ENCODE data around the gene DAAM2. TPM values are rescaled to one million over a fixed set of nuclear protein-coding genes. Genes with fewer than 3 reads are reported as not detected.

DAAM2 gene
- total RNA-seq, 1 experiment from 2014 or later, result not detected

DNA sequence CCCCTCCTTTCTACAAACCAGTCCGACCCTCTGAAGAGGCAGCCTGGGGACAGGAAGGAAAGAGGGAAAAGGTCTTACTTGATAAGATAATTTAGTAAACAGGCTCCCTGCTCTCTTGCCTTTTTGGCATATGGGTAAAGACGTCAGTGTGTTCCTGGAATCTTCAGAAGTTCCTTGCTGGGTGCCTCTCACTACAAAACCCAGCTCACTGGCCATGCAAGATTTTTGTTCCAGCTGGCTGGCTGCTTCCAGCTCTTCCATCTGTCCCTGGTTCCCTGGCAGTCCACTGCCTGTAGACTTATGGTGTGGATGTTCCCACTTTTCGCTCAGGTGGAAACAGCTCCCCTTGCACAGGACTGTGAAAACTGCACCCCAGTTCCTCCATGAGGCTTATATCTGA lies 84.7 kb downstream of the DAAM2 start:
- CTCF ChIA-PET, result no interaction called here
- peaks cover under 1% of the 10 kb centered on the region for H3K9me3 Mint-ChIP-seq (ENCODE audit: unreplicated experiment)
- Histone ChIP-seq H3K27me3 (replicated peaks; ENCODE audit: control insufficient read depth, insufficient read depth, low read length) (no peaks in the 10 kb centered on the region), H3K4me1 (peaks cover 6% of the 10 kb centered on the region), H3K36me3 (ENCODE audit: control insufficient read depth, insufficient read depth, low read length) (no peaks in the 10 kb centered on the region), H3K4me3 (ENCODE audit: low read depth, low read length) (no peak overlapping the region), H3K9me3 (no peaks in the 10 kb centered on the region)
- H3K27me3 Mint-ChIP-seq (ENCODE audit: insufficient read depth, unreplicated experiment), result no peaks in the 10 kb centered on the region
- TF ChIP-seq, protein P1, sequence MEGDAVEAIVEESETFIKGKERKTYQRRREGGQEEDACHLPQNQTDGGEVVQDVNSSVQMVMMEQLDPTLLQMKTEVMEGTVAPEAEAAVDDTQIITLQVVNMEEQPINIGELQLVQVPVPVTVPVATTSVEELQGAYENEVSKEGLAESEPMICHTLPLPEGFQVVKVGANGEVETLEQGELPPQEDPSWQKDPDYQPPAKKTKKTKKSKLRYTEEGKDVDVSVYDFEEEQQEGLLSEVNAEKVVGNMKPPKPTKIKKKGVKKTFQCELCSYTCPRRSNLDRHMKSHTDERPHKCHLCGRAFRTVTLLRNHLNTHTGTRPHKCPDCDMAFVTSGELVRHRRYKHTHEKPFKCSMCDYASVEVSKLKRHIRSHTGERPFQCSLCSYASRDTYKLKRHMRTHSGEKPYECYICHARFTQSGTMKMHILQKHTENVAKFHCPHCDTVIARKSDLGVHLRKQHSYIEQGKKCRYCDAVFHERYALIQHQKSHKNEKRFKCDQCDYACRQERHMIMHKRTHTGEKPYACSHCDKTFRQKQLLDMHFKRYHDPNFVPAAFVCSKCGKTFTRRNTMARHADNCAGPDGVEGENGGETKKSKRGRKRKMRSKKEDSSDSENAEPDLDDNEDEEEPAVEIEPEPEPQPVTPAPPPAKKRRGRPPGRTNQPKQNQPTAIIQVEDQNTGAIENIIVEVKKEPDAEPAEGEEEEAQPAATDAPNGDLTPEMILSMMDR (IDR thresholded peaks at IDR 0.05; ENCODE audit: insufficient read depth in 1 of 2, low read depth in 1 of 2, low read length in 1 of 2, severe bottlenecking in 1 of 2, unreplicated experiment in 1 of 2), result no peak
- no peaks in the 10 kb centered on the region for H3K4me1 Mint-ChIP-seq (ENCODE audit: low read depth, unreplicated experiment)
- intact Hi-C loops (cut with micrococcal nuclease; ENCODE audit: unreplicated experiment), result no loop called here
- no peaks in the 10 kb centered on the region for H3K36me3 Mint-ChIP-seq (ENCODE audit: insufficient read depth, unreplicated experiment)
- BruUV-seq (replicated peaks), result no TSS peak
- no peak for DNase-seq
- no peak overlapping the region for H3K27ac Mint-ChIP-seq (ENCODE audit: unreplicated experiment)
- POLR2A ChIA-PET, result no interaction called here
- H3K4me3 Mint-ChIP-seq (ENCODE audit: unreplicated experiment), result no peak overlapping the region

DNA sequence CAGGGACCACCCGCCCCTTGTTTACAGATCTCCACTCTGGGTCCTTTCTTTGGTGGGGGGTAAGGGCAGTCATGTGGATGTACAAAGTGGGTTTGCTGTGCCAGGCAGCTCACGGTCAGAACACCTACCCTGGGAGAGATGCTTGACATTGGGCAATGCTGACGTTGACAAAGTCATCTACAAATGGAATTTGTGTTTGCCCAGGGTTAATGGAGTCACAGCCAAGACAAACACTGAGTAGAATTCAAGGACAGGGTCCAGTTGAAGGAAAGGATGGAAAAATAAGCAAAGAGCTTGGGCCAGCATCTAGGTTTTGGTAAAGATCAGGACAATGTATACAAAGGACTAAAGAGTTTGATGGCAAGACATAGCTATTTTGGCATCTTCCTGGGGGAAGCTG lies 87.4 kb downstream of the DAAM2 start:
- Histone ChIP-seq H3K4me1 (no peaks in the 10 kb centered on the region), H3K9me3 (no peaks in the 10 kb centered on the region), H3K27me3 (replicated peaks; ENCODE audit: control insufficient read depth, insufficient read depth, low read length) (no peaks in the 10 kb centered on the region), H3K4me3 (ENCODE audit: low read depth, low read length) (no peak overlapping the region), H3K36me3 (ENCODE audit: control insufficient read depth, insufficient read depth, low read length) (no peaks in the 10 kb centered on the region)
- Mint-ChIP-seq H3K27ac (ENCODE audit: unreplicated experiment) (no peak overlapping the region), H3K4me1 (ENCODE audit: low read depth, unreplicated experiment) (no peaks in the 10 kb centered on the region), H3K36me3 (ENCODE audit: insufficient read depth, unreplicated experiment) (no peaks in the 10 kb centered on the region), H3K9me3 (ENCODE audit: unreplicated experiment) (no peaks in the 10 kb centered on the region), H3K27me3 (ENCODE audit: insufficient read depth, unreplicated experiment) (no peaks in the 10 kb centered on the region), H3K4me3 (ENCODE audit: unreplicated experiment) (no peak overlapping the region)
- intact Hi-C loops (cut with micrococcal nuclease; ENCODE audit: unreplicated experiment), result no loop called here
- DNase-seq, result no peak
- CTCF ChIA-PET, result interaction anchor here (1.2 kb wide), 1 partner anchor 518 kb away, joined by 3 read pairs; no protein-coding TSS in a partner anchor
- BruUV-seq (replicated peaks), result no TSS peak
- TF ChIP-seq, protein P1 (IDR thresholded peaks at IDR 0.05; ENCODE audit: insufficient read depth in 1 of 2, low read depth in 1 of 2, low read length in 1 of 2, severe bottlenecking in 1 of 2, unreplicated experiment in 1 of 2), result no peak
- POLR2A ChIA-PET, result no interaction called here

DNA sequence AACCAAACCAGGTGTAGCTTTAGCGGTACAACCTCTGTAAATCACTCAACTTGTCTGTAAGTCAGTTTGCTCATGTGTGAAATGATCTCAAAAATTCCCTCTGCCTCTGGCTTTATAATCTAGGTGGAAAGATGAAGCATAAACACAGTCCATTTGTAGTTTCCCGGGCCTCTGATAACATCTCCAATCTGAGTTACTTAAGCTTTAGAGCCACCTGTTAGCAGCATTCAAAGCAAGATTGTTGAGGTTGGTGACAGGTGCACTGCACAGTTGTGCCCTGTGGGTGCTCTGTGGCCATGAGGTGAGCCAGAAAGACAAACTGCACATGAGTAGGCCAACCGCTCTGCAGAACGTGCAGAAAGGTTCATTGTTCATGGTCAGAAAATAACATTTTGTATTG lies 88.4 kb downstream of the DAAM2 start:
- POLR2A ChIA-PET, result no interaction called here

More for the DNA sequence above, 88.4 kb downstream of the DAAM2 start:
- no peak overlapping the region for H3K4me3 ChIP-seq (ENCODE audit: low read depth, low read length)
- no peak for DNase-seq
- no peaks in the 10 kb centered on the region for H3K9me3 Mint-ChIP-seq (ENCODE audit: unreplicated experiment)
- H3K36me3 ChIP-seq (ENCODE audit: control insufficient read depth, insufficient read depth, low read length), result no peaks in the 10 kb centered on the region
- TF ChIP-seq, protein P1 (IDR thresholded peaks at IDR 0.05; ENCODE audit: insufficient read depth in 1 of 2, low read depth in 1 of 2, low read length in 1 of 2, severe bottlenecking in 1 of 2, unreplicated experiment in 1 of 2), result no peak
- no peaks in the 10 kb centered on the region for H3K4me1 ChIP-seq
- no peaks in the 10 kb centered on the region for H3K36me3 Mint-ChIP-seq (ENCODE audit: insufficient read depth, unreplicated experiment)
- H3K9me3 ChIP-seq, result no peaks in the 10 kb centered on the region
- H3K27ac Mint-ChIP-seq (ENCODE audit: unreplicated experiment), result no peak overlapping the region
- H3K27me3 ChIP-seq (replicated peaks; ENCODE audit: control insufficient read depth, insufficient read depth, low read length), result no peaks in the 10 kb centered on the region
- intact Hi-C loops (cut with micrococcal nuclease; ENCODE audit: unreplicated experiment), result no loop called here
- CTCF ChIA-PET, result interaction anchor here (1.2 kb wide), 1 partner anchor 519 kb away, joined by 3 read pairs; no protein-coding TSS in a partner anchor
- H3K4me1 Mint-ChIP-seq (ENCODE audit: low read depth, unreplicated experiment), result no peaks in the 10 kb centered on the region
- H3K4me3 Mint-ChIP-seq (ENCODE audit: unreplicated experiment), result no peak overlapping the region
- BruUV-seq (replicated peaks), result no TSS peak
- no peaks in the 10 kb centered on the region for H3K27me3 Mint-ChIP-seq (ENCODE audit: insufficient read depth, unreplicated experiment)

All from Caco-2 (cell line).